K562 (cell line): Measurements from ENCODE around the gene GMIP. TPM values are rescaled to one million over a fixed set of nuclear protein-coding genes. Genes with fewer than 3 reads are reported as not detected.

ENCODE experiments used
- CBX2 ChIP-seq: fragments of 200-600 bp; sonication (generic); IDR thresholded peaks from one replicate; pipeline ENCODE4 v1.6.1; 2012; ENCODE audit warnings: mild to moderate bottlenecking, low read length, inconsistent platforms; ENCODE audit not compliant: insufficient read depth, poor library complexity, severe bottlenecking
- FOXP1 ChIP-seq: sonication (generic); formaldehyde crosslinking; IDR thresholded peaks from 2 replicates; pipeline ENCODE4 v1.8.0; 2022; ENCODE audit warnings: mild to moderate bottlenecking, missing genetic modification reagents
- MEIS2 ChIP-seq: fragments of 450-650 bp; IDR thresholded peaks from 2 replicates; pipeline ENCODE4 v1.6.1; 2014; ENCODE audit warnings: mild to moderate bottlenecking; ENCODE audit not compliant: partially characterized antibody
- MNT ChIP-seq, 2 experiments: fragments of 450-650 bp; conservative IDR thresholded peaks; 2 replicates each; pipeline ENCODE4 v1.6.1; 2017; ENCODE audit warnings: mild to moderate bottlenecking in 2 of 2, moderate library complexity in 2 of 2
- WHSC1 ChIP-seq: IDR thresholded peaks from one replicate; pipeline ENCODE4 v1.6.1; 2012; ENCODE audit warnings: low read length, control low read depth, inconsistent platforms
- ZNF277 ChIP-seq: fragments of 250-450 bp; sonication (Bioruptor Pico); IDR thresholded peaks from 2 replicates; pipeline ENCODE4 v1.8.0; 2022; ENCODE audit warnings: inconsistent platforms, mild to moderate bottlenecking, moderate library complexity, borderline replicate concordance
- ZNF318 ChIP-seq, 2 experiments: fragments of 450-650 bp; IDR thresholded peaks; 2 replicates each; pipeline ENCODE4 v1.6.1; 2016; ENCODE audit warnings: mild to moderate bottlenecking in 2 of 2, borderline replicate concordance in 1 of 2, low read depth in 1 of 2, moderate library complexity in 1 of 2
- ZNF586 ChIP-seq: fragments of 450-650 bp; formaldehyde crosslinking; conservative IDR thresholded peaks from 2 replicates; pipeline ENCODE4 v1.4.0; 2020; ENCODE audit warnings: mild to moderate bottlenecking, moderate library complexity
- polyA plus RNA-seq, 8 experiments: library from polyadenylated mRNA; depleted of rRNA in 4 of 8; stranded (reverse) in 5 of 8; unstranded in 3 of 8; fragments of >200 nt; fragmentation: Nextera tagmentation in 2 of 8; fragmentation: Illumina TruSeq in 1 of 8; extraction: Ambion mirVana in 2 of 8; extraction: Trizol in 1 of 8; gene quantifications; 2 replicates each; pipeline versions ENCODE4 v1.2.1 to v1.2.3, GENCODE V29; 2011 to 2014; ENCODE audit warnings: inconsistent platforms in 1 of 8, missing spikeins in 1 of 8
- total RNA-seq, 7 experiments: library from RNA; depleted of rRNA in 6 of 7; stranded (reverse); fragments of >200 nt in 6 of 7; fragmentation: Illumina TruSeq in 2 of 7; extraction: Trizol in 2 of 7; gene quantifications; 2 replicates each; pipeline versions ENCODE4 v1.2.1 to v1.2.3, GENCODE V29; 2011 to 2021; ENCODE audit warnings: low replicate concordance in 1 of 7

GMIP gene
- total and polyA plus RNA-seq, 9 of the 15 experiments (the other 6 are each of a cell fraction or from before 2014, with no cell fraction given), result 0.14 to 15.8 (median 3.2) TPM

GRCh38 chr19:19668230-19669012 is 25.0 kb upstream of the GMIP start, which contains the start of gene ZNF101 (continued):
- TF ChIP-seq ZNF318 (IDR thresholded peaks at IDR 0.05; ENCODE audit: borderline replicate concordance in 1 of 2, low read depth in 1 of 2), result no peak
- TF ChIP-seq FOXP1 (CRISPR knock-in tag), result no peak
- peak; percentile 84 for TF ChIP-seq MEIS2
- no peak for TF ChIP-seq CBX2
- no peak for TF ChIP-seq ZNF586 (CRISPR knock-in tag)
- no peak for TF ChIP-seq ZNF277 (CRISPR knock-in tag)
- TF ChIP-seq WHSC1, result no peak
- peak in 1 of 2 experiments; percentile 25; a peak in 1 of 4 replicates for TF ChIP-seq MNT (conservative IDR thresholded peaks at IDR 0.05)
